ENCODE measurements around the gene NAT9.

The NAT9 gene

GRCh38 chr17:74763565-74764387 lies 12.4 kb downstream of the NAT9 start:
- peaks cover 28% of the 10 kb centered on the region for H3K4me1 Mint-ChIP-seq
- no peak for ATAC-seq
- no peaks in the 10 kb centered on the region for H3K9me3 Mint-ChIP-seq
- no peaks in the 10 kb centered on the region for H3K27me3 Mint-ChIP-seq
- no peak overlapping the region for H3K27ac Mint-ChIP-seq
- no peak overlapping the region for H3K4me3 Mint-ChIP-seq
- DNase-seq = no peak

GRCh38 chr17:74761931-74762330 lies 14.2 kb downstream of the NAT9 start:
- DNase-seq (no peak), ATAC-seq (no peak)
- Mint-ChIP-seq H3K27ac (no peak overlapping the region), H3K9me3 (no peaks in the 10 kb centered on the region), H3K4me3 (no peak overlapping the region), H3K4me1 (peaks cover 40% of the 10 kb centered on the region), H3K27me3 (no peaks in the 10 kb centered on the region)

DNA sequence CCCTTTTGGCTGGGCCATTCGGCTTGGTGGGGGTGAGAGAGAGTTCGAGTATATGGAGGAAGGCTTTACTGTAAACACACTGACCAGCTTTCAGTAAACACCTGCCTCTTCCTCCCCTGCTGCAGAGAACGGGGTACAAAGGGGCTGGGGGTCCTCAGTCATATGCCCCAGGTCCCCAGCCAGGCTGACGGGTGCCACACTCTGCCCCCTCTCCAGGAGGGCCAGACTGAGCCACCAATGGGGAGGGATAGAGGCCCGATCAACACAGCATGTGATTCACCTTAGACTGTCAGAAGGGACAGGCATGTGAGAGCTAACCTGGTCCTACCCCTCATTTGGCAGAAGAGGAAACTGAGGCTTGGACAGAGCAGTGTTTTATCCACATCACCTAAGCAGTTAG lies 14.7 kb downstream of the NAT9 start:
- ATAC-seq (no peak), DNase-seq (no peak)
- peak overlapping the region in 1 of 2 donors; percentile 71 for H3K27ac Mint-ChIP-seq
- no peaks in the 10 kb centered on the region for H3K27me3 Mint-ChIP-seq
- H3K4me1 Mint-ChIP-seq = peaks cover 45% of the 10 kb centered on the region
- no peak overlapping the region for H3K4me3 Mint-ChIP-seq
- H3K9me3 Mint-ChIP-seq = no peaks in the 10 kb centered on the region

DNA sequence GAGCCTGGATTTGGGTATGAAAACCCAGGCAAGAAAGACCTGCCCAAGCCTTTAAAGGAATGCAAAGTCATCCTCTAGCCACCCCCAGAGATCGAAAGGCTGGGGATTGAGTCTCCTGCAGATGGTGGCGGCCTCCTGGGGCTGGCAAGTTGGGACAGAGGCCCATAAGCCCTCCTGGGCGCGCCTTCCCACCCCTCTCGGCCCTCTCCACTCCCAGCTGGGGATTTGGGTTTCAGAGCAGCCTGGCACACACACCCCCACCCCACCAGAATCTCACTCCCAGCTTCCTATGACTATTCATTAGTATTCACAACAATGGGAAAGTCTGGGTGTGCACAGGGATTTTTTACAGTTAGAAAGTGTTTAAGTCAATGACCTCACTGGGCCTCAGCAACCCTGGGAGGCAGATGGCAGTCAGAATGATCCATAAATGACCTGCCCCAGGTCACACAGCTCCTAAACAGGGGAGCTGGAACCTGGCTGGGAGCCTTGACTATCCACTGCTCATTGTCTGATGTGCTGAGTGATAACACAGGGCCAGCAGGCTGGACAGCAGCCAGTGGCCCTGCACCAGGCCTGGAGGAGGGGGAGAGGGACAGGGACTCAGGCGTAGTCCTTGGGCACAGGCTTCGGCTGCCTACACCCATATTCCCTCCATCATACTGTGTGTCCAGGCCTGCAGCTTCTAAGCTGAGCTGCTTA lies 15.6 kb downstream of the NAT9 start:
- H3K4me1 Mint-ChIP-seq = peaks cover 52% of the 10 kb centered on the region
- no peaks in the 10 kb centered on the region for H3K27me3 Mint-ChIP-seq
- DNase-seq (no peak), ATAC-seq (no peak)
- no peak overlapping the region for H3K4me3 Mint-ChIP-seq
- H3K27ac Mint-ChIP-seq = peak overlapping the region in 1 of 2 donors; percentile 76
- no peaks in the 10 kb centered on the region for H3K9me3 Mint-ChIP-seq

DNA sequence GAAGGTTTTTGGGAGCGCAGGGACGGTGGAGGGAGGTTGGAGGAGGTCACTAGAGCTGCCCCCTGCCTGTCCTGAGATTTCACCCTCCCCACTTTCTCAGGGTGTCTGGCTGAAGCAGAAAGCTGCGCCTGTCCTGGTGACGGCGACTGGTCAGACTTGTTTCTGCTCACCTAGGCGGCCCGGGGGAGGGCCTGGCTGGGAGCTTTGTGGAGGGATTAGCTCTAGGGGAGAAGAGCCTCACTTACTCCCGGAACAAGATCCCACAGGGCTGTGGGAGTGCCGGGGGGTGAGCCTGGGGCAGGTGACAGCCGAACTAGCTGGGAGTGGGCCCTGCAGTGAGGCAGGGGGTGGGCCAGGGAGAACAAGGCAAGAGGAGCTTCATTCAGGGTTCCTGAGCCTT lies 16.2 kb downstream of the NAT9 start:
- Mint-ChIP-seq H3K9me3 (no peaks in the 10 kb centered on the region), H3K27ac (peak overlapping the region; percentile 87 to 90), H3K4me3 (peak overlapping the region; percentile 76 to 80), H3K27me3 (no peaks in the 10 kb centered on the region), H3K4me1 (peaks cover 58% of the 10 kb centered on the region)
- ATAC-seq (no peak), DNase-seq (no peak)

DNA sequence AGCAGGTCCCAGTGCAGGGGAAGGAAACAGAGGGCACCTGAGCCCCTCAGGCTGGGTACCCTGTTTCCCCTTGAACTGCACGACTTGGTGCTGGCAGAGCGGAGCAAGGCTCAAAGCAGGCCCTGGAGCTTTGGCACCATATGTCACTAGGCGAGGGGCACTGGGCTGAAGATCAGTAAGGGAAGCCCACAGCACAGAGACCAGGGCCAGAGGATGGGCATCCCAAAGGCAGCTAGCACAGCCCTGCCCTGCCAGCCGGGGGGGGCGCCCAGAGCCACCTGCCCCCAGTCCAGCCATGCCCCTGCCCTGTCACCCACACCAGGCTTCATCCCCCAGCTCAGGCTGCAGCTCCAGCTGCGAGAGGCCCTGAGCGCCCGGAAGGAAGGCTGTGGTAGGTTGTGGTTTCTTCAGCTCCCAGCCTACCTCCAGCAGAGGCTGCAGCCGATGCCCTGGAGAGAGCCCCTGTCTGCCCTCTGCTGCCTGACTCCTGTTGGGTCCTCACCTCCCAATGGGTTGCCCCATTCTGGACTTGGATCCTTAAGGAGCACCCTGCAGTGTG lies 16.8 kb downstream of the NAT9 start:
- Mint-ChIP-seq H3K27me3 (no peaks in the 10 kb centered on the region), H3K9me3 (no peaks in the 10 kb centered on the region), H3K4me3 (peak overlapping the region; percentile 76 to 80), H3K4me1 (peaks cover 64% of the 10 kb centered on the region), H3K27ac (peak overlapping the region; percentile 90 to 94)
- DNase-seq = peak; percentile 53 to 68
- ATAC-seq = peak; percentile 91

DNA sequence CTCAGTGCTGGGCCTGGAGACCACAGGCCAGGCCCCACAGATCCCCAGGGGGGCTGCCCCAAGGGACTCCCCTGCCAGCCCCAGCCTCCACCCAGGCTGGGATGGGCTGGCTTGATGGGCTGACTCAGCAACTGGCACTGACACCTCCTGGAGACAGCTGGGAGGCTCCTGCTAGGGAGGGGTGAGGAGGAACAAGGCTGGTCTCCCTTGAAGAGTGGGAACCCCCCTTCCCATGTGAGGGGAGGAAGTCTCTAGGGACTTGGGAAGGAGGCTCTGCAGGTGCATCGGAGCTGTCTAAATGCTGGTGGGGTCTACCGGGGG lies 17.3 kb downstream of the NAT9 start:
- peak in 1 of 2 donors; percentile 39 for DNase-seq
- Mint-ChIP-seq H3K27ac (peak overlapping the region; percentile 82 to 94), H3K9me3 (no peaks in the 10 kb centered on the region), H3K4me3 (peak overlapping the region; percentile 76 to 80), H3K4me1 (peaks cover 69% of the 10 kb centered on the region), H3K27me3 (no peaks in the 10 kb centered on the region)
- ATAC-seq = peak; percentile 66

DNA sequence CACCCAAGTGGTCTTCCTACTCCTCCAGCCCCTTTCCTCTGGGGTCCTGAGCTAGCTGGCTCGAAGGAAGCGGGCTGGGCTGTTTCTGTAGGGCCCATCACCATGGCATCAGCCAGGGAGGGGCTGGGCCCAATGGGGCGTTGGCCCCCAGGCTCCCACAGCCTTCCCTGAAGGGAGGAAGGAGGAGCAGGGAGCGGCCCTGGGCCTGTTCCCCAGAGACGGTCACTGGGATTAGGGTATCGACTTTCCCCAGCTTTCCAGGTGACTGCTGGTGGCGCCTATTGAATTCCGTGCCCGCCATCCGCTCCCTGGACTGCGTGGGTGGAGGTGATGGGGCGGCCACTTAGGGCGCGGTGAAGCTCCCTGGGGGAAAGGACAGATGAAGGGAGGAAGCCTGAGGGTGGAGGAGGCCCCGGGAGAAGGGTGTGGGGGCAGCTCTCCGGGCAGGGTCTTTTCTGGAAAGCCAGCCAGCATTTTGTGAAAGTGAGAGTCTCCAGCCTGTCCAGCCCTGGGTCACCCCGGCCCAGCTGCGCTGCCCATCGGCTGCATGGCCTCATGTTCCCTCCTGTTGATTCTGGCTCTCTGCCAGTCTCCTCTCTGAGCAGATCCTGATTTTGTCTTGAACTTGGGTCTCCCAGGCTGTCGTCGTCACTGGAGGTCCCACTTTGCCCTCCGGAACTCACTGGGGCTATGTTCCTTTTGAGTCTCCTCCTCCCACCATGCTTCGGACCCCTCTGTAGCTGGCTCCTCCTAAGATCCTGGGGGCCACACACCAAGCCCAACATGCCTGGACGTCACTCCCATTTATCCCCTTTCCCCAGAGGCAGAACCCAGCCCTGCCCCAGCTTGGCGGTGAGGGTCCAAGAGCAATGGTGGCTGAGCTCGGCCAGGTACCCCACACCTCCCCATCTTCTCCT lies 18.0 kb downstream of the NAT9 start:
- ATAC-seq = no peak
- H3K4me1 Mint-ChIP-seq = peaks cover 75% of the 10 kb centered on the region
- H3K27me3 Mint-ChIP-seq = no peaks in the 10 kb centered on the region
- H3K27ac Mint-ChIP-seq = peak overlapping the region; percentile 94
- no peaks in the 10 kb centered on the region for H3K9me3 Mint-ChIP-seq
- no peak for DNase-seq
- peak overlapping the region; percentile 76 to 80 for H3K4me3 Mint-ChIP-seq

DNA sequence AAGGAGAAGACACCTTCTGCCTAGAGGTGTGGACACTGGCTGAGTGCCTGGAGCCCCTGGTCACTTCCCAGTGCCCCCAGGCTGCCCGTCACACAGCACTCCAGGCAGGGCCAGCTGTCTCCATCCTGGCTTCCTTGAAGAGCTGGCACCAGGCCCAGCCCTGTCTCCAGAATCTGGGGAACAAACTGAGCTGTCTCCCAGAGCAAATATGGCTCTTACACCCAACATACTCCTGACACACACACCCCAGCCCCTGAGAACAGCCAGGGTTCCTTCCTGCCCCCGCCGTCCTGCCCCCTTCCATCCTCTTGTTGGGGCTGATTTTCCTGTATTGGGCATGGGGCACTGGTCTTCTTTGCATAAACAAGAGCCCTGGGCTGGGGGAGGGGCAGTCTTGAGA lies 18.6 kb downstream of the NAT9 start:
- no peak for DNase-seq
- ATAC-seq = no peak
- H3K27me3 Mint-ChIP-seq = no peaks in the 10 kb centered on the region
- peaks cover 82% of the 10 kb centered on the region for H3K4me1 Mint-ChIP-seq
- H3K9me3 Mint-ChIP-seq = no peaks in the 10 kb centered on the region
- H3K4me3 Mint-ChIP-seq = peak overlapping the region; percentile 76 to 80
- peak overlapping the region; percentile 74 to 91 for H3K27ac Mint-ChIP-seq

DNA sequence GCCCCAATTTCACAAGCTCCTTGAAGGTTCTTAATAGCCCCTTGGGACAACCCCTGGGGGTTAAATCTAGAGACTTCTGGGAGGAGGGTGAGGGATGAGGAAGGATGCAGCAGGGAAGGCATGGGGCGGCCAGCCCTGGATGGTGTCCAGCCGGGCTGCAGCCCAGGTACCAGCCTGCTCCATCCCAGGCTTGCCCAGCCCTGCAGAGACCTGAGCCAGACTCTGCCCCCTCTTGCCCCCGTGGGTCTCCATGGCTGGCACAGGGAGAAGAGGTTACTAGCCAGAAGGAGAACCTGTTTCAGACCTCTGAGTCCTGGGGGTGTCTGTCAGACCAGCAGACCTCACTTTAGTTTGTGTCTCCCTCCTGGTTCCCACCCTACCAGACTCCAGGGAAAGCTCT lies 19.3 kb downstream of the NAT9 start:
- no peak for ATAC-seq
- H3K27ac Mint-ChIP-seq = peak overlapping the region; percentile 19 to 80
- no peaks in the 10 kb centered on the region for H3K9me3 Mint-ChIP-seq
- H3K4me3 Mint-ChIP-seq = no peak overlapping the region
- H3K27me3 Mint-ChIP-seq = no peaks in the 10 kb centered on the region
- peaks cover 88% of the 10 kb centered on the region for H3K4me1 Mint-ChIP-seq
- no peak for DNase-seq

GRCh38 chr17:74755533-74755932 lies 20.6 kb downstream of the NAT9 start:
- Mint-ChIP-seq H3K9me3 (no peaks in the 10 kb centered on the region), H3K4me3 (peak overlapping the region in 1 of 2 donors; percentile 12), H3K27ac (no peak overlapping the region), H3K4me1 (peaks cover 97% of the 10 kb centered on the region), H3K27me3 (no peaks in the 10 kb centered on the region)
- ATAC-seq (no peak), DNase-seq (no peak)

DNA sequence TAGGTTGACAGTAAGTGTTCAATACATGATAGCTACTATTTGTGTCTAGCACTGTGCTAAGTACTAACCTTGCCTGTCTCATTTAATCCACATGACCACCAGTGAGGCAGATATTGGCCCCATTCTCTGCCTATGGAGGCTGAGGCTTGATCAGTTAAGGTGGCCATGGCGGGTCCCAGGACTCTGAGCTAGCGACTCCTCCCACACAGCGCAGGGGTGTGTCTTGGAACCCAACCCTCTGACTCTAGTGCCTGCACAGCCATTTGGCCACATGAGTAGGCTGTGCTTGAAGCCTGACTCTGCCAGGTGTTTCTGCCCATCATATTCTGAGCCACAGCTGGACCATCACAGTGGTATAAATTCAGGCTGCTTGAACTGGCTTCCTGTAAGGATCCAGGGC lies 21.3 kb downstream of the NAT9 start:
- no peak for ATAC-seq
- no peak for DNase-seq
- H3K27ac Mint-ChIP-seq = no peak overlapping the region
- H3K9me3 Mint-ChIP-seq = no peaks in the 10 kb centered on the region
- H3K27me3 Mint-ChIP-seq = no peaks in the 10 kb centered on the region
- peak overlapping the region in 1 of 2 donors; percentile 26 for H3K4me3 Mint-ChIP-seq
- H3K4me1 Mint-ChIP-seq = peaks cover 97% of the 10 kb centered on the region

- Mint-ChIP-seq H3K4me1 (peaks cover 82% of the 10 kb centered on the region), H3K27me3 (no peaks in the 10 kb centered on the region), H3K27ac (peak overlapping the region in 1 of 2 donors; percentile 94), H3K4me3 (peak overlapping the region; percentile 37 to 48), H3K9me3 (no peaks in the 10 kb centered on the region)
- ATAC-seq (no peak), DNase-seq (no peak)
Measured at GRCh38 chr17:74752822-74753401, 23.2 kb downstream of the NAT9 start.

DNA sequence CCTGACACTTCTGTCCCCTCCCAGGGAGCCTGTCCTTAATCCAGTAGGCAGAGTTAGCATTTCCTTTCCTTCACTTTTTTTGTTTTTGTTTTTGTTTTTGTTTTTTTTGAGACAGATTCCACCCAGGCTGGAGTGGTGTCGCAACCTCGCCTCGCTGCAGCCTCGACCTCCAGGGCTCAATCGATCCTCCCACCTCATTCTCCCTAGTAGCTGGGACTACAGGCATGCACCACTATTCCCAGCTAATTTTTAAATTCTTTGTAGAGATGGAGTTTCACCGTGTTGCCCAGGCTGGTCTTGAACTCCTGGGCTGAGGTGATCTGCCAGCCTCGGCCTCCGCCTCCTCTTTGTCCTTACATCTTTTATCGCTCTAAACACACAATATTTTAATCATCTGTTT lies 23.7 kb downstream of the NAT9 start:
- peak overlapping the region; percentile 37 to 48 for H3K4me3 Mint-ChIP-seq
- peaks cover 82% of the 10 kb centered on the region for H3K4me1 Mint-ChIP-seq
- DNase-seq (no peak), ATAC-seq (no peak)
- no peaks in the 10 kb centered on the region for H3K9me3 Mint-ChIP-seq
- no peaks in the 10 kb centered on the region for H3K27me3 Mint-ChIP-seq
- H3K27ac Mint-ChIP-seq = peak overlapping the region; percentile 89 to 94
